Lower lobe of right lung (tissue), 2 donors: ENCODE measurements around the gene EMILIN3. TPM values are rescaled to one million over a fixed set of nuclear protein-coding genes. Genes with fewer than 3 reads are reported as not detected.

ENCODE experiments used
- ATAC-seq, 2 donors: fragments of 200-7000 bp; cut with Tn5 transposase; one replicate each; pipeline ENCODE4 v1.9.1; 2020 to 2022; ENCODE audit warnings: mild to moderate bottlenecking in 2 of 2, moderate library complexity in 2 of 2
- DNase-seq: peaks from one replicate; pipeline ENCODE4 v3.0.0-alpha.2; 2020
- H3K27ac ChIP-seq: fragments of 200-600 bp; one replicate; pipeline ENCODE4 v1.8.0; 2022
- H3K27me3 ChIP-seq: fragments of 200-600 bp; one replicate; pipeline ENCODE4 v1.8.0; 2022; ENCODE audit warnings: low read depth
- H3K36me3 ChIP-seq: fragments of 200-600 bp; one replicate; pipeline ENCODE4 v1.8.0; 2022; ENCODE audit warnings: mild to moderate bottlenecking
- H3K4me1 ChIP-seq: fragments of 200-600 bp; one replicate; pipeline ENCODE4 v1.8.0; 2022
- H3K4me3 ChIP-seq: fragments of 200-600 bp; one replicate; pipeline ENCODE4 v1.8.0; 2022; ENCODE audit warnings: mild to moderate bottlenecking
- H3K9me3 ChIP-seq: fragments of 200-600 bp; one replicate; pipeline ENCODE4 v1.8.0; 2022
- intact Hi-C: fragments of 100-400 bp; cut with DNase I; formaldehyde crosslinking; loops from one replicate; pipeline ENCODE4 v1.11.0; 2022
- total RNA-seq: library from RNA; stranded (reverse); fragmentation: NEBNext Ultra II Directional; extraction: Animal tissue kit (Norgen Biotek cat#: 25700); gene quantifications from one replicate; pipeline ENCODE4 v1.2.1, GENCODE V29; 2021
- TF ChIP-seq, protein P1 (sequence below): fragments of 200-600 bp; IDR thresholded peaks from one replicate; pipeline ENCODE4 v1.8.0; 2022; ENCODE audit warnings: antibody characterized with exemption, mild to moderate bottlenecking
- donor health status: DM: no; HTN: yes; CAD: no; lungs with severe emphysema.

EMILIN3 gene
- total RNA-seq, 1 donor from 2014 or later: 0.15 TPM

DNA sequence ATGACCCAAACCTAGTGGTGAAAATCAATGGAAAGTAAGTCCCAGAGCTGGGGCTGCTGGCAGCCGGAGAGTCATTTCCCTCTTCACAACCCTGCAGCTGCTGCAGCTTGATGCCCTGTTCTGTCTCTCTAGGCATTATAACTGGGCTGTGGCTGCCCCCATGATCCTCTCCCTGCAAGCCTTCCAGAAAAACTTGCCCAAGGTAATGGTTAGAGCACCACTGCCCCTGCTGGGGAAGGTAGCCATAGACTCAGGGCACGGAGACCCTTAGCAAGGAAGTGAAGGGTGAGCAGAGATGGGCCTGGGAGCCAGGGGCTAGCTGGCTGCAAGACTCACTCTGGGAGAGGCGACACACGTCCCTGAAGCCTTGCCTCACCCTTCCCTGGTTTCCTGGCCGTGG is 14.0 kb downstream of the EMILIN3 start:
- H3K36me3 ChIP-seq: peaks cover 43% of the 10 kb centered on the region
- TF ChIP-seq, protein P1, sequence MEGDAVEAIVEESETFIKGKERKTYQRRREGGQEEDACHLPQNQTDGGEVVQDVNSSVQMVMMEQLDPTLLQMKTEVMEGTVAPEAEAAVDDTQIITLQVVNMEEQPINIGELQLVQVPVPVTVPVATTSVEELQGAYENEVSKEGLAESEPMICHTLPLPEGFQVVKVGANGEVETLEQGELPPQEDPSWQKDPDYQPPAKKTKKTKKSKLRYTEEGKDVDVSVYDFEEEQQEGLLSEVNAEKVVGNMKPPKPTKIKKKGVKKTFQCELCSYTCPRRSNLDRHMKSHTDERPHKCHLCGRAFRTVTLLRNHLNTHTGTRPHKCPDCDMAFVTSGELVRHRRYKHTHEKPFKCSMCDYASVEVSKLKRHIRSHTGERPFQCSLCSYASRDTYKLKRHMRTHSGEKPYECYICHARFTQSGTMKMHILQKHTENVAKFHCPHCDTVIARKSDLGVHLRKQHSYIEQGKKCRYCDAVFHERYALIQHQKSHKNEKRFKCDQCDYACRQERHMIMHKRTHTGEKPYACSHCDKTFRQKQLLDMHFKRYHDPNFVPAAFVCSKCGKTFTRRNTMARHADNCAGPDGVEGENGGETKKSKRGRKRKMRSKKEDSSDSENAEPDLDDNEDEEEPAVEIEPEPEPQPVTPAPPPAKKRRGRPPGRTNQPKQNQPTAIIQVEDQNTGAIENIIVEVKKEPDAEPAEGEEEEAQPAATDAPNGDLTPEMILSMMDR: no peak
- H3K27me3 ChIP-seq: no peaks in the 10 kb centered on the region
- ATAC-seq (no peak), DNase-seq (no peak)
- no peak overlapping the region for H3K4me3 ChIP-seq
- intact Hi-C loops: no loop called here
- H3K4me1 ChIP-seq: no peaks in the 10 kb centered on the region
- no peaks in the 10 kb centered on the region for H3K9me3 ChIP-seq
- H3K27ac ChIP-seq: no peak overlapping the region

DNA sequence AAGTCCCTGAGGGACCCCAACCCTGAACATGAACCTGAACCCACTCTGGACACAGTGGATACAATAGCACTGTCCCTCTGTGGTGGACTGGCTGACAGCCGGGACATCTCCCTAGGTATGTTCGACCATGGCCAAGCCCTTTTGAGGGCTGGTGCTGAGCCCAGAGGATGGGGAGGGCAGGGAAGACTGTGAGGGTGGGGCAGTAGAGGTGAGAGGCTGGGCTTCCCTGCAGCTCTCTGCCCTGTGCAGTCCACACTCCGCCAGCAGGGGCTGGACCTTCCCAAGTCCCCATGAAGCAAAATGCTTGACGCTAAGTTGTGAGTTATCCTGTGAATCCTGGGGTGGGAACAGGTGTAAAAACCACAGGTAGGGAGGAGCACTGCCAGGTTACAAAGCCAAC is 14.5 kb downstream of the EMILIN3 start:
- peaks cover 38% of the 10 kb centered on the region for H3K36me3 ChIP-seq
- no peak for ATAC-seq
- TF ChIP-seq, protein P1: no peak
- no peaks in the 10 kb centered on the region for H3K4me1 ChIP-seq
- no peaks in the 10 kb centered on the region for H3K27me3 ChIP-seq
- DNase-seq: no peak
- H3K27ac ChIP-seq: no peak overlapping the region
- H3K9me3 ChIP-seq: no peaks in the 10 kb centered on the region
- intact Hi-C loops: no loop called here
- no peak overlapping the region for H3K4me3 ChIP-seq

DNA sequence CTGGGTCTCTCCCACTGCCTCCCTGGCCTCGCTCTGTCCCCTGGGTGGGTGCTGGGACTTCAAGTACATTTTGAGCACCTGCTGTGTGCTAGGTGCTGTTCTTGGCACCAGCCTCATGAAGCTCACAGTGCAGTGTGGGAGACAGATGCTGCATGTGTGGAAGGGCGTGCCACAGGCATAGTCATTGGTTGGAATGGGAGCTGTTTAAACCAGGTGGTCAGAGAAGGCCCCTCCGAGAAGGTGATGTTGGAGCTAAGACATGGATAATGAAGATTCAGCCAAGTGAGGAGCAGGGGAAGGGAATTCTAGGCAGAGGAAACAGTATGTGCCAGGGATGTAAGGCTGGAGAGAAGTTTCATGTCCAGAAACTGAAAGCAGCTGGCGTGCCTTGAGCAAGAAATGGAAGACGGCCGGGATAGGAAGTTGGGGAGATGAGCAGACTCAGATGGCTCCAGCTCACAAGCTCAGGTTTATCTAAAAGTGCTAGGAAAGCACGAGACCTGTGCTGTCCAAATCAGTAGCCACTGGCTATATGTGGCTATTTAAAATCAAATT is 16.1 kb downstream of the EMILIN3 start:
- H3K36me3 ChIP-seq: peaks cover 32% of the 10 kb centered on the region
- H3K4me3 ChIP-seq: no peak overlapping the region
- no peaks in the 10 kb centered on the region for H3K9me3 ChIP-seq
- ATAC-seq: no peak
- no peak for DNase-seq
- no peaks in the 10 kb centered on the region for H3K4me1 ChIP-seq
- no peak overlapping the region for H3K27ac ChIP-seq
- intact Hi-C loops: no loop called here
- H3K27me3 ChIP-seq: no peaks in the 10 kb centered on the region
- TF ChIP-seq, protein P1: no peak

DNA sequence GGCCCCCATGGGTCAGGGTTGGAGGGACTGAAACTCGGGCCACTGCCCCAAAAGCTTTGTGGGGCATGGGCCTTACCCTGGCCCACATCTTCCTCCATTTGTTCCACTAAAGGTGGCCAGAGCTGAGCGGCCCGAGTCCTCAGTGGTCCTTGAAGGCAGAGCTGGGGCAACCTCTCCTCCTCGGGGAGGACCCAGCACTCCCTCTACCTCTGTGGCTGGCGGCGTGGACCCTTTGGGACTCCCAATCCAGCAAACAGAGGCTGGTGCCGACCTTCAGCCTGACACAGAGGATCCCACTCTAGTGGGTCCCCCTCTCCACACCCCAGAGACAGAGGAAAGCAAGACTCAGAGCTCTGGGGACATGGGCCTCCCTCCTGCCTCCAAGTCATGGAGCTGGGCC is 16.7 kb downstream of the EMILIN3 start:
- intact Hi-C loops: no loop called here
- TF ChIP-seq, protein P1: no peak
- Histone ChIP-seq H3K27me3 (no peaks in the 10 kb centered on the region), H3K9me3 (no peaks in the 10 kb centered on the region), H3K27ac (no peak overlapping the region), H3K4me1 (no peaks in the 10 kb centered on the region), H3K4me3 (no peak overlapping the region), H3K36me3 (peaks cover 32% of the 10 kb centered on the region)
- no peak for ATAC-seq
- no peak for DNase-seq

DNA sequence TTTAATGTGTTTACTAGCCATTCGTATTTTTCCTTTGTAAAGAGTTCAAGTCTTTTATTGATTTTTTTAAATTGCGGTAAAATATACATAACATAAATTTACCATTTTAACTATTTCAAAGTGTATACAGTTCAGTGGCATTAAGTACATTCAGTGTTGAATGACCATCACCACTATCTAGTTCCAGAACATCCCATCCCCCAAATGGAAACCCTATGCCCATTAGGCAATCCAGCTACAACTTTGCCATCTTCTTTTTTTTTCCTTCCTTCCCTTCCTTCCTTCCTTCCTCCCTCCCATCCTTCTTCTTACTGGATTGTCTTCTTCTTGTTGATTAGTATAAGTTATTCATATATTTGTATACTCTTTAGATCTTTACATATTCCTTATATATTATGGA is 17.4 kb downstream of the EMILIN3 start:
- TF ChIP-seq, protein P1: no peak
- H3K27ac ChIP-seq: no peak overlapping the region
- ATAC-seq (no peak), DNase-seq (no peak)
- intact Hi-C loops: no loop called here
- H3K36me3 ChIP-seq: peaks cover 32% of the 10 kb centered on the region
- no peak overlapping the region for H3K4me3 ChIP-seq
- H3K27me3 ChIP-seq: no peaks in the 10 kb centered on the region
- H3K4me1 ChIP-seq: no peaks in the 10 kb centered on the region
- no peaks in the 10 kb centered on the region for H3K9me3 ChIP-seq
